ENCODE data around the gene TEX29. TPM values are rescaled to one million over a fixed set of nuclear protein-coding genes. Genes with fewer than 3 reads are reported as not detected.
A peak's percentile ranks its signal among the peaks of the same experiment; 100 is the strongest.

Gene TEX29
- total RNA-seq, 3 donors from 2014 or later (not counting 1 experiment from before 2014, with no cell fraction given): not detected

- Mint-ChIP-seq H3K36me3 (peaks cover 6% of the 10 kb centered on the region), H3K9me3 (no peaks in the 10 kb centered on the region), H3K4me1 (peaks cover 19 to 26% of the 10 kb centered on the region in 2 donors), H3K27me3 (ENCODE audit: low read depth in 2 of 2) (no peaks in the 10 kb centered on the region), H3K27ac (no peak overlapping the region), H3K4me3 (no peak overlapping the region)
- Histone ChIP-seq H3K4me3 (ENCODE audit: low read length) (no peak overlapping the region), H3K36me3 (ENCODE audit: control insufficient read depth, insufficient read depth, low read length) (peaks cover 43% of the 10 kb centered on the region), H3K27ac (ENCODE audit: low read length) (no peak overlapping the region), H3K4me1 (ENCODE audit: control insufficient read depth, insufficient read depth, low read length) (peaks cover 10% of the 10 kb centered on the region), H3K27me3 (ENCODE audit: control insufficient read depth, insufficient read depth, low read length) (no peaks in the 10 kb centered on the region), H3K9me3 (ENCODE audit: control insufficient read depth, insufficient read depth, low read length) (no peaks in the 10 kb centered on the region)
- no peak for ATAC-seq
- WGBS (ENCODE audit: insufficient coverage): 93% methylated on average over 13 of the region's 13 CpGs
- no peak for TF ChIP-seq CTCF (IDR thresholded peaks at IDR 0.05)
- intact Hi-C loops (cut with micrococcal nuclease): no loop called here
- no peak for DNase-seq
Measured at GRCh38 chr13:111298214-111298975, 22.0 kb upstream of the TEX29 start.

- ATAC-seq (no peak), DNase-seq (no peak)
- peaks cover 14% of the 10 kb centered on the region for H3K4me1 ChIP-seq (ENCODE audit: control insufficient read depth, insufficient read depth, low read length)
- no peak for TF ChIP-seq CTCF (IDR thresholded peaks at IDR 0.05)
- Mint-ChIP-seq H3K27me3 (ENCODE audit: low read depth in 2 of 2) (no peaks in the 10 kb centered on the region), H3K4me1 (peaks cover 20 to 33% of the 10 kb centered on the region in 2 donors), H3K9me3 (no peaks in the 10 kb centered on the region), H3K4me3 (no peak overlapping the region), H3K27ac (no peak overlapping the region), H3K36me3 (peaks cover 22% of the 10 kb centered on the region)
- 96% methylated on average over 22 of the region's 22 CpGs for WGBS (ENCODE audit: insufficient coverage)
- no peaks in the 10 kb centered on the region for H3K9me3 ChIP-seq (ENCODE audit: control insufficient read depth, insufficient read depth, low read length)
- H3K27ac ChIP-seq (ENCODE audit: low read length): no peak overlapping the region
- no peak overlapping the region for H3K4me3 ChIP-seq (ENCODE audit: low read length)
- no peaks in the 10 kb centered on the region for H3K27me3 ChIP-seq (ENCODE audit: control insufficient read depth, insufficient read depth, low read length)
- H3K36me3 ChIP-seq (ENCODE audit: control insufficient read depth, insufficient read depth, low read length): peaks cover 45% of the 10 kb centered on the region
- intact Hi-C loops (cut with micrococcal nuclease): no loop called here
Measured at GRCh38 chr13:111302045-111302726, 18.3 kb upstream of the TEX29 start.

GRCh38 chr13:111303559-111303958, 16.9 kb upstream of the TEX29 start:
- ATAC-seq: no peak
- Histone ChIP-seq H3K4me1 (ENCODE audit: control insufficient read depth, insufficient read depth, low read length) (peaks cover 14% of the 10 kb centered on the region), H3K36me3 (ENCODE audit: control insufficient read depth, insufficient read depth, low read length) (peaks cover 41% of the 10 kb centered on the region), H3K4me3 (ENCODE audit: low read length) (no peak overlapping the region), H3K9me3 (ENCODE audit: control insufficient read depth, insufficient read depth, low read length) (no peaks in the 10 kb centered on the region), H3K27me3 (ENCODE audit: control insufficient read depth, insufficient read depth, low read length) (no peaks in the 10 kb centered on the region), H3K27ac (ENCODE audit: low read length) (no peak overlapping the region)
- intact Hi-C loops (cut with micrococcal nuclease): no loop called here
- WGBS (ENCODE audit: insufficient coverage): 98% methylated on average over 9 of the region's 11 CpGs
- peaks cover 22% of the 10 kb centered on the region for H3K36me3 Mint-ChIP-seq
- DNase-seq: no peak
- no peaks in the 10 kb centered on the region for H3K9me3 Mint-ChIP-seq
- no peak for TF ChIP-seq CTCF (IDR thresholded peaks at IDR 0.05)
- peaks cover 20 to 29% of the 10 kb centered on the region in 2 donors for H3K4me1 Mint-ChIP-seq
- H3K4me3 Mint-ChIP-seq: peak overlapping the region; percentile 84
- H3K27me3 Mint-ChIP-seq (ENCODE audit: low read depth in 2 of 2): no peaks in the 10 kb centered on the region
- H3K27ac Mint-ChIP-seq: peak overlapping the region; percentile 78 to 83
